Dedifferentiated amniotic fluid mesenchymal stem cell (primary cell): ENCODE data around the gene DDX52.
"Not testable (repeated sequence)": the region's sequence is repeated elsewhere in the genome, so short reads cannot be mapped to it uniquely, and the experiment has no call there.

Experiments used
- DNase-seq: peaks from one replicate; pipeline ENCODE4 v3.0.0-alpha.2; 2016; ENCODE audit errors: extremely low spot score

The DDX52 gene

DNA sequence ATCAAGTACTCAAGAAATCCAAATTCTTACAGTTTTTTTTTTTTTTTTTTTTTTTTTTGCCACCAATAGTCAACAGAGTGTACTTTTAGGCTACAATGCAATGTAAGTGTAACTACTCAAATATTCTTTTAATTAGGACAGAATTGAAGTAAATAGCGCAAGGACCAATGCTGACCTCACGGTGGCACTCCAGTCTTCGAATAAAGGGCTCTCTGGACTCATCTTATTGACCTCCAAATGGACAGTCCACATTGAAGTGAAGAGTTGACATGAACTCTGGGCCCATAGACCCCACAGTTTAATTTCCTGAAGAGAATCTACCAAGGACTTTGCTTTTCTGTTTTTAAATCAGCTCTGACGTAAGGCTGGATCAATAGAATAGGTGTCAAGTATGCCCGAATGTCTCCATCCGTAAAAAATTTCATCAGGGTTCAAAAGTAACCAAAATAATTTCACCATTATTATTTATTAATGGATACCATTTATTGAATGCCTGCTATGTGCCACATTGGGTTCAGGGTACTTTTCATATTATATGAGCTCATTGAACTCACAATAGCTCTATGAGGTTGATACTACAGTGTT lies 7.3 kb upstream of the DDX52 start:
- peak; percentile 67 for DNase-seq

DNA sequence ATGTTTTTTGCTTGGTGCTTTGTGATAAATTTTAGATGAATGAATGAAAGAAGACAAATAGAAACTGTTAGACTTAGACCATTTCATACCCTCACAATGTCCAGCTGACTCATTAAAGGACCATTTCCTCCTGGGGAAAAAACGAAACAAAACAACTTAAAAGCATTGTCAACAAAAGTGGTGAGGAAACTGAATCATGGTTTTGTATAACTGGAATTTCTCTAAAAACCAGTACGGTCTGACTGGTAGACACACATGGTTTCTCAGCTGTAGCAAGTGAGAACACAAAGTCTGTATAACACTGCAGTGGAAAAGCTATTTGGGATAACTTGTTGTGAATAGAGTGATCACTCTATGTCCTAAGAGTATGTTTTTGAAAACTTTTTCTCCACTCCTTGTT lies 5.3 kb upstream of the DDX52 start:
- DNase-seq, result peak; percentile 25

DNA sequence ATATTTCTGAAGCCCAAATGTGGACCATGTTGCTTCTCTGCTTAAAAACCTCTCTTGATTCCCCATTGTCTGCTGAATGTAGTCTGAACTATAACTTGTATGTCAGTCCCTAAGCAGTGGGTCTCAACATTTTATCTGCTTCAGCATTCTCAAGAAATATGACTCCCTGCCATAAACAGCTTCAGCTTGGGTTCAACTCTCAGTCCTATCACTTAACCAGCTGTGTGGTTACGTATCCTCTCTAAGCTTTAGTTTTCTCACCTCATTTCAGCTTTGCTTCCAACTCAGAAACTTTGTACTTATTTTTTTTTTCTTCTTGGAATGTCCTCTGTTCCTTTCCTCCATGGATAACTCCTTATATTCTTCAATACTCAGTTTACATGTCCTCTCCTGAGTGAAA lies 4.6 kb upstream of the DDX52 start:
- DNase-seq, result no peak

DNA sequence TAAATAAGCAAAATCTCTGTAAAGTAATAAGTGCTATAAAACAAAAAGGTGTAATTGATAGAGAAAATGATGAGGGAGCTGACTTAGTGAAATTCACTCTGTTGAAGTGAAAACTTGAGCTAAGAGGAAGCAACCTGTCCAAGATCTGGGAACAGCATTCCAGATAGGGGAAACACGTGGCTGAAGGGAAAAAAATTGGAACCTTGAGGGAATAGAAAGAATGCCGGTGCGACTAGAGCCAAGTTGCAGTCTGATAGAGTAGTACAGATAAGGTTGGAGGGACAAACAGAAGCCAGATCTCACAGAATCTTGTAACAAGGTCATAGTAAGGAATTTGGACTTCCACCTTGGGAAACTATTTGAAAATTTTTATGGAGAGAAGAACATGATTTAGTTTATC lies 623 bp upstream of the DDX52 start:
- no peak for DNase-seq

DNA sequence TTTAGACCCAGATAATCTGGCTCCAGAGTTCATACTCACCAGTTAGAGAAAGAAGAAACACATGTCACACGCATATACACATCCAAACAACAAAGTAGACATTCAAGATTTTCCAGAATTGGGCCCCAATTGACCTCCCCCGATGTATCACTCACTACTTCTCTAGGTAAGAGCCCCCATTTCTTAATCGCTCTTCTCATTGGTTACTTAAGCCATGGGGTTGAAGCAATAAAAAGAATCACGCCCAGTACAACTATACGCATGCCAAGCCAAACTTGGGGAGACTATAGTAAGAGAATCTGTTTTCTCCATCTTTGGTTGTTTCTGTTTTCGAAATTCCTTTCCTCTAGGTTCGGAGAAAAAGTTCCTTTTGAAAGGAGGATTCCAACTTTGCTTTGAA lies 565 bp downstream of the DDX52 start:
- peak; percentile 15 for DNase-seq

DNA sequence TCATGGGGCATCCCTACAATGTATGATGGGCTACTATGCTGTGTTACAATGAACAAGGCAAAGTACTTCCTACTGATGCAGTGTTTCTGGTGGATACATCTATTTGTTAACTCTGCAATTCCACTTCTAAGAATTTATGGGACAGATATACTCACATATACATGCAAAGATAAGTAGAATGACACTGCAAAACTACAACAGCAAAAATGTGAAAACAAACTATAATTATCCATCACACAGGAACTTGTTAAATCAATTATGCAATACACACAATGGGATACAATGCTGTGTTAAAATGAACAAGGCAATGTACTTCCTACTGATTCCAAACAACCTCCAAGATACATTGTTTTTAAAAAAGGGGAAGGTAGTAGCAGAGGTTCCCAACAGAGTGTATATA lies 3.2 kb downstream of the DDX52 start:
- DNase-seq, result no peak

DNA sequence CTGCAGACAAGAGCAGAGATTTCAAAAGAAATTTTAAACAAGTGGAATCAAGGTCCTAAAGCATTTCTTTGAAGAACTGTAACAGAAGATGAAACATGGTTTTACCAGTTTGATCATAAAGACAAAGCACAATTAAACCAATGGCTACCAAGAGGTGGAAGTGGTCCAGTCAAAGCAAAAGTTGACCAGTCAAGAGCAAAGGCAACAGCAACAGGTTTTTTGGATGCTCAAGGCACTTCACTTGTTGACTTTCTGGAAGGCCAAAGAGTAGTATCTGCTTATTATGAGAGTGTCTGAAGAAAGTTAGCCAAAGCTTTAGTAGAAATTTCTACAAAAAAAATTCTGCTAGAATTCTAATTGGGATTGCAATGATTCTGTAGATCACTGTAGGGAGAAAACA lies 5.3 kb downstream of the DDX52 start:
- DNase-seq, result no peak

DNA sequence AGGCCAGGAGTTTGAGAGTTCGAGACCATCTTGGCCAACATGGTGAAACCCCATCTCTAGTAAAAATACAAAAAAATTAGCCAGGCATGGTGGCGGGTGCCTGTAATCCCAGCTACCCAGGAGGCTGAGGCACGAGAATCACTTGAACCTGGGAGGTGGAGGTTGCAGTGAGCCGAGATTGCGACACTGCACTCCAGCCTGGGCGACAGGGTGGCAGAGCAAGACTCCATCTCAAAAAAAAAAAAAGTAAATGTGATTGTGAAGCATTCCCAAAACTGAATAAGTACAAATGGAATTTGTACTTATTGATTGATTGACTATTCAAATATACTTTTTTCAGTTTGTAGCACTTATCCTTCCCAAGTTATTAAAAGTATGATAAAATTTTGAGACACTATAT lies 26.8 kb downstream of the DDX52 start:
- not testable (repeated sequence) for DNase-seq

DNA sequence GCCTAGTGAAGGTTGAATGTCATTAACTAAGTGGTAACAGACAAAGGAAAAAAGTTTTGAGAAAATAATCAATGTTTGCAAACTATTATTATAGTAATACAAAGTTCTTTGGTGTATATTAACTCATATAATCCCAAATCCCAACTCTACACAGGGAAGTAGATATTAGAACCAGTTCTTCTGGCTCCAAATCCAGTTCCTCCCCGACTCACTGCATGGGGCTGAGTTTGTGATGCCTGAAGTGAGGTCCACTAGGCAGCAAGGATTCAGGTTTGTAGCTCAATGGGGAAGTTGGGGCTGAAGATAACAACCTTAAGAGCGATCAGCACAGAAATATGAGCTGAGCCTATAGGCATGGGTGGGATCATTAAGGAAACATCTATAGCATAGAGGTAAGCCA lies 28.4 kb downstream of the DDX52 start:
- no peak for DNase-seq

DNA sequence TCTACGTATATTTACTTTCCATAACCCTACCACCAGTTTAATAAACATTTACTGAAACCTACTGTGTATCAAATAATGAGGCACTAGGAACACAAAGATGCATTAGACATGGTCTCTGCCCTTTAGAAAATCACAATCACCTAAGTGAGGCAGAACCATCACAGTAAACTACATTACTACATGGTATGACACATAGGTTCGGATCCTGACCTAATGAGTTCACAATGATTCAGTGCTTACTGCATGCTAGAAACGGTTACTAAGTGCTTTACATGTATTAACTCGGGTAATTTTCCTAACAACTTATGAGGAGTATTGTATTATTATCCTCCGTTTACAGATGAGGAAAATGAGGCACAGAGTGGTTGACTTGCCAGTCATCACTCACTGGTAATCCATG lies 28.9 kb downstream of the DDX52 start:
- no peak for DNase-seq

DNA sequence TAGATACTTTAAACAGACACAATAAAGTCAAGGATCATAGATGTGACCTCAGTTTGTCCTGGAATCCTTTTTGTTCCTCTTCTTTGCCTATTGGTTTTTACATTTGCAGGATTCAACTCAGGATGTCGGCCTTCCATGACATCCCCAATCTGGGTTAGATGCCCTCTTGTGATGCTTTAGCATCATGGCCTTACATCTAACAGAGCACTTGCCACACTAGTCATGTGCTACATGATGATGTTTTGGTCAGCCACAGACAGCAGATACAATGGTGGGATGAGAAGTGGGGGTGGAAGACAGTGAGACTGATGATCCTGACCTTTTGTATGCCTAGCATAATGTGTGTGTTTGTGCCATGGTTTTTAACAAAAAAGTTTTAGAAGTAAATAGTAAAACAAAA lies 32.3 kb downstream of the DDX52 start:
- no peak for DNase-seq

DNA sequence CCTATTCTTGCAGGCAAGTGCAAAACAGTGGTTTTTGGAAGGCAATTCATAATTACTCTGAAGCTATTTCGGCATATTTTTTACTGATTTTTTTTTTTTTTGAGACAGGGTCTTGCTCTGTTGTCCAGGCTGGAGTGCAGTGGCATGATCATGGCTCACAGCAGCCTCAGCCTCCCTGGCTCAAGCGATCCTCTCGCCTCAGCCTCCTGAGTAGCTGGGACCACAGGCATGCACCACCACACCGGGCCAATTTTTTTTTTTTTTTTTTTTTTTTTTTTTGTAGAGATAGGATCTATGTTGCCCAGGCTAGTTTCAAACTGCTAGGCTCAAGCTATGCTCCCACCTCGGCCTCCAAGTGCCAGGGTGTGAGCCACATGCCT lies 33.2 kb downstream of the DDX52 start:
- not testable (repeated sequence) for DNase-seq

DNA sequence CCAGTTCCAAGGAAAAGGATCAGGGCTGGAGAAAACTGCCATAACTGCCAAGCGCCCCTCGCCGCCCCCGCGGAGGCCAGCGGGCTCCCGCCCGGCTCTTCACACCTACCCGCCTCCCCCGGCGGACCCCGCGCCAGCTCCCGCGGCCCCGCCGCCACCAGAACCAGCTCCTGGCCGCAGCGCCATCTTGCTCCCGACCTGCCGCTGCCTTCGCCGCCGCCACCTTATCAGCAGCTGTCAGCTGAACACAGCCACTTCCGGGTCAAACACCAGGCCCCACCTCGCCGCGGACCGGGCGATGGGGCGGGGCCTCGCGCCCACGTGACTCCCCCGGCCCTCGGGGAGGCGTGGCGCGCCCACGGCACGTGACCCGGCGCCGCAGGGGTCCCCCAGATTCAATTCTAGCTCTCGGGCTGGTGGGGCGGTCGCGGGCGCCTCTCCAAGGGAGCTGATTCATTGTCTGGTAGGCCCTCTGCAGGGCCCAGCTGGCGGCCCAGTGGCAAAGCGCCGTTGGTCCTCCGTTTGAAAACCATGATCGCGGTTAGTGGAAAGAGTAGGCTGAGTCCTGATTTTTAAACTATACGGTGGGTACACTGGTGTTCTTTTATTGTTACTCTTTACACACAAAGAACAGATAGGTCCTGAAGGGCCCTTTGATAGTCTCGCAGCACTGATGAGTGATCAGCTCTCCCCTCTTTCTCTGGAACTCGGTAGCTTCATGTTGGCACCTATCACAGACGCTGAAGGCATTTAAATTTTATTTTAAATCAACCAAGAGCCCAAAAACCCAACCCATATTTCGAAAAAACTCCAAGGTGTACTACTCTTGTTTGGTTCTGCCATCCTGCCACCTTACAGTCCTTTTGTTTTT lies 33.8 kb downstream of the DDX52 start, which contains the start of gene SYNRG:
TSS of gene SYNRG (minus strand) at position 249 of the 871 bp plus-strand sequence. CDS start at position 186, 63 bp downstream.
- DNase-seq, result peak; percentile 88

DNA sequence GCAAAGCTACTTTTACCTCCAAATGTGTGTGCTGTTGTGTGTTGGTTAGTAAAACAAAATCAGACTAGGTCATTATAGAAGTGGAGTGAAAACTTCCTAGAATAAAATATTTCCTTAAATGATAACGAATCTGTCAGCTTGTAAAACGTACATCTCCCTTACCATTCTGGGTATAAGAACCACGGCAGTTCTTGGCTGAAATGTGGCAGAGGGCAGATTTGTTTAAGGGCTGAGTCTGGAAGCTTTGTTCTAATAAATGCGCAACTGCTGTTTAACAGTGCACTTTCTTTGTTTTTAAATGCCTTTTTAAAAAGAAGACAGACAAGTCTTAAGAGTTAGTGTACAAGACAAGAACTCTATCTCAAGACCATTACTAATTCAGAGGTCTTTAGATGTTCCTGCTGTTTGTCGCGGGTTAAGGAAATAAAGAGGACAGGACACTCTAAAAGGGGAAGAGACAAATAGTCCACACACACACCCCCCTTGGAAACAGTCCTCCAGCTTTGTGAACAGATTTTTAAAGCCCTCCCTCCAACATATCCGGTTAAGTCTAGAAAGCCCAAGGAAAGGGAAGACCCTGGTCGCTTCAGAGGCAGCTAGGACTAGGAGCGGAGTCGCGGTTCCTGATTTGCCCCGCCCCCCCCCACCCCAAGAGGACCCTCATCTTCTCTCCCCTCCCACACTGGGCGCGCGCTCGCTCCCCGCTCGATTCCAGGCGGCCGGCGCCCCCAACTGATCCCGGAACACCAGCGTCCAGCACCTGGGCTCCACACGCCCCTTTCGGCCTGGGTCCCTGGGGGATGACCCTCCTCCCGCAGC lies 34.7 kb downstream of the DDX52 start:
- DNase-seq, result no peak

DNA sequence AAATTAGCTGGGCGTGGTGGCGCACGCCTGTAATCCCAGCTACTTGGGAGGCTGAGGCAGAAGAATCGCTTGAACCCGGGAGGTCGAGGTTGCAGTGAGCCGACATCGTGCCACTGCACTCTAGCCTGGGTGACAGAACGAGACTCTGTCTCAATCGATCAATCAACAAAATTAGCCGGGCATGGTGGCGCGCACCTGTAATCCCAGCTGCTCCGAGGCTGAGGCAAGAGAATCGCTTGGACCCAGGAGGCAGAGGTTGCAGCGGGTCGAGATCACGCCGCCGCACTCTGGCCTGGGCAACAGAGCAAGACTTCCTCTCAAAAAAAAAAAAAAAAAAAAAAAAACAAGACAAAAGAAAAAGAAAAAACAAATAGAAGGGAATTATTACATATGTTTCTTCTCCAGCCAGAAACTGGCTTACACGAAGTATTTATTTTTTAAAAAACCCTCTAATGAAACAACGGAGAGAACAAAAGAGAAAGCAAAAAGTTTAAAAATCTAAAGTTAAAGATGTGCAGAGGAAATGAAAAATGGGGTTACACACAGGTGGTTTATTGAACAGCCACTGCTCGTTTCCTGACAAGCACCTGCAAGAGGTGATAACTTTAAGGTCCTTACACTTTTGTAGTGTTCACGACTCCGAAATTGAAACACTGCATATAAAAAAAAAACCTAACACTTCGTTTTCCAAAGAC lies 35.5 kb downstream of the DDX52 start:
- no peak for DNase-seq

DNA sequence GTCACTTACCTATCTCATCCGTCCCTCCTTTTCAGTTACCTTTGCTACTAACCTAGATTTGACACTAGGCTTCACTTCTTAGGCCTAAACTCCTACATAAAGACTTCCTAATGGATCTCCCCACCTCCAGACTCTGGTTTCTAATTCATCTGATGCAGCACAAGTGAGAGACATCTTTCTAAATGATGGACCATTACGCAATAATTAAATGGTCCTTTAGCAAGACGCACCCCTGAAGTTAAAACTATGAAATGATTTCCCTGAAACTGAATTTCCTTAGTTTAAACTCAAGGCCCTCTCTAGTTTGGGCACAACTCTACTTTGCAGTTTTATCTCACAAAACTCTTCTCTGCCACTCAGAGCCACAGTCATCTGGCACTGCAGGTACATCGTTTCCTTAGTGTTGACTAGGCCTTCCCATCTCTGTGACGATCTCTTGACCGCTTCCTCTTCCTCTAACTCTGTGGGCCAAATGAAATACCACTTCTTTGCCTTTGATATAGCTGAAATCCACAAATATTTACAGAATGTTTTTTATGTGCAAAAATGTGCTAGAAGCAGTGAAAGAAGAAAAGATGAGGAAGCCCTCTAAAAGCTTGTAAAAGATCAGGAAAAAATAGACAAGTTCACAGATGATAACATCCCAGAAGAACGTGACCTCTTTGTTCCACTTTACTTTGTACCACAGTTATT lies 37.3 kb downstream of the DDX52 start:
- no peak for DNase-seq

DNA sequence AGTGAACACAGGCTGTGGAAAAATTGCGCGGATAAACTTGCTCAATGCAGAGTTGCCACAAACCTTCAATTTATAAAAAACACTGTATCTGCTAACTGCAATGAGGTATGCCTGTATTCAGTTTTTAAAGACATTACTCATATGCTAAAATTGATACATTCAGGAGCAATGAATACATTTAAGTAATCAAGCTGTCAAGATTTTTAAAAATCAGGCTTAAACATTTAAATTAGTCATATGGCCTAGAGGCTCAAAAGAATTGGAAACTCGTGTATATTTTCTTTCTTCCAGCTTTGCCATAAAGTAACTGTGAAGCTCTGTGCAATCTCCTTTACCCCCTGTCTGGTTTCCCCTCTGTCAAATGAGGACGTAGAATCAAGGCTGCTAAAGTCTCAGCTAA lies 38.2 kb downstream of the DDX52 start:
- DNase-seq, result peak; percentile 57

DNA sequence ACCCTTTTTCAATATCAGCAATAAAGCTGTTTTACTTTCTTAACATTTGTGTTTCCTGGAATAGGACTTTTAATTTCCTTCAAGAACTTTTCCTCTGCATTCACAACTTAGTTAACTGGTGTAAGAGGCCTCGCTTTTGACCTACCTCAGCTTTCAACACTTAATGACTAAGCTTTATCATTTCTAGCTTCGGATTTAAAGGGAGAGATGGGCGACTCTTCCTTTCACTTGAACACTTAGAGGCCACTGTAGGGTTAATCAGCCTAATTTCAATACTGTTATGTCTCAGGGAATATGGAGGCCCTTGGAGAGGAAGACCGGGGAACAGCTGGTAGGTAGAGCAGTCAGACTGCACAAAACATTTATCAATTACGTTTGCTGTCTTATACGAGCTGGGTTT lies 38.7 kb downstream of the DDX52 start:
- no peak for DNase-seq

DNA sequence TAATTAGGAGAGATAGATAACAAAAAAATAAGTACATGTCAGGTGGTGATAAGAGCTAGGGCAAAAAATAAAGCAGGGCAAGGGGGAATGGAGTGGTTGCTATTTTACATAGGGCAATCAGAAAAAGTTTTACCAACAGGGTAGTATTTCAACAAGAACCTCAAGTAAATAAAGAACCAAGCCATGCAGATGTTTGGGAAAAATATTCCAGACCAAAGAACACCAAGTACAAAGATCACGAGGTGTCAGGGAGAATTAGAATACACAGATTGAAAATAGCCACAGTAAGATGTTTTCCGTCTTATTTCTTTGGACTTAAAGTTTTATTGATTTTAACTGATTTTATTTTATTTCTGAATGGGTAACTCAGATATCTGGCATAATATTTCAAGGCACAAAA lies 45.1 kb downstream of the DDX52 start:
- DNase-seq, result no peak

DNA sequence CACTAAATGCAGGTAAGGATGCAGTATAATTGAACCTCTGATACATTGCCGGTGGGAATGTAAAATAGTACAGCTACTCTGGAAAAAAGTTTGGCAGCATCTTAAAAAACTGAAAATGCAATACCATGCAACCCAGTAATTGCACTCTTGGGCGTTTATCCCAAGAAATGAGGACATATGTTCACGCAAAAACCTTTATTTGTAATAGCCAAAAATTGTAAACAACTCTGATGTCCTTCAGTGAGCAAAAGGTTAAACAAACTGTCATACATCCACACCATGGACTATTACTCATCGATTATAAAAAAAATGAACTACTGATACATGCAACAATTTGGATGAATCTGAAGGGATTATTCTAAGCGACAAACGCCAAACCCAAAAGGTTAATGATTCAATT lies 51.0 kb downstream of the DDX52 start:
- no peak for DNase-seq

DNA sequence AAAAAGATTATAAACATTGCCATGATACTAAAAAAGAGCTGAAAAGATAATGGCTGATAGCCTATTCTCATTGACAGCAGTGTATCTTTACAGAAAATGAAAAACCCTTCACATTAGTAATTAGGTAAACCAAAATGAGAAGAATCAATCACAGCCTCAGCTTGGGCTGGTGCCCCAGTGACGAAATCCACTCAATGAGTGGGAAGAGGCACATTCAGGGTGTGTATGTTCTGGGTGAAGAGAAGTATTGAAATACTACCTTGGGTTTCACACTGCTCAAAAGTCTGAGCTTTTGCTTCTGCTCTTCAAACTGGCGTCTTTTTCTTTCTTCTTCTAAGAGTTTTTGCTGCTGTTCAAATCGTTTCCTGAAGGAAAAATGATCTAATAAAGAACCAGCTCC lies 58.2 kb downstream of the DDX52 start:
- no peak for DNase-seq
